NCI-H526 (cell line): Measurements from ENCODE around the gene FAM13A.
"Not testable (repeated sequence)": the region's sequence is repeated elsewhere in the genome, so short reads cannot be mapped to it uniquely, and the experiment has no call there.

ENCODE experiments used
- DNase-seq, 2 experiments: peaks; one replicate each; lab custom pipeline; 2025; lab: John Stamatoyannopoulos, UW

FAM13A gene

GRCh38 chr4:88897752-88898151 is 159.2 kb downstream of the FAM13A start:
- no peak for DNase-seq

- no peak for DNase-seq
Observed at GRCh38 chr4:88897180-88897579, 159.8 kb downstream of the FAM13A start.

- DNase-seq: no peak
Observed at GRCh38 chr4:88893961-88894360, 163.0 kb downstream of the FAM13A start.

- no peak for DNase-seq
Observed at GRCh38 chr4:88892646-88893045, 164.3 kb downstream of the FAM13A start.

GRCh38 chr4:88891636-88892035 is 165.3 kb downstream of the FAM13A start:
- no peak for DNase-seq

GRCh38 chr4:88887409-88887808 is 169.6 kb downstream of the FAM13A start:
- not testable (repeated sequence) for DNase-seq

GRCh38 chr4:88881227-88881569 is 175.8 kb downstream of the FAM13A start:
- no peak for DNase-seq

- DNase-seq: no peak
Observed at GRCh38 chr4:88880501-88881226, 176.3 kb downstream of the FAM13A start.

- no peak for DNase-seq
Observed at GRCh38 chr4:88879991-88880390, 177.0 kb downstream of the FAM13A start.

GRCh38 chr4:88878642-88879041 is 178.3 kb downstream of the FAM13A start:
- no peak for DNase-seq

- no peak for DNase-seq
Observed at GRCh38 chr4:88870428-88870827, 186.6 kb downstream of the FAM13A start.

- no peak for DNase-seq
Observed at GRCh38 chr4:88868510-88868909, 188.5 kb downstream of the FAM13A start.

- DNase-seq: peak; percentile 74 to 75
Observed at GRCh38 chr4:88866862-88867550, 190.0 kb downstream of the FAM13A start.

GRCh38 chr4:88865466-88865865 is 191.5 kb downstream of the FAM13A start:
- no peak for DNase-seq

GRCh38 chr4:88865046-88865445 is 191.9 kb downstream of the FAM13A start:
- no peak for DNase-seq

GRCh38 chr4:88860586-88860985 is 196.4 kb downstream of the FAM13A start:
- DNase-seq: no peak

- DNase-seq: peak; percentile 43 to 58
Observed at GRCh38 chr4:88859191-88859812, 197.7 kb downstream of the FAM13A start.

GRCh38 chr4:88858752-88859151 is 198.2 kb downstream of the FAM13A start:
- peak in 1 of 2 experiments; percentile 26 for DNase-seq

GRCh38 chr4:88857588-88857987 is 199.4 kb downstream of the FAM13A start:
- no peak for DNase-seq

GRCh38 chr4:88854481-88854880 is 202.5 kb downstream of the FAM13A start:
- DNase-seq: no peak

- DNase-seq: not testable (repeated sequence)
Observed at GRCh38 chr4:88853583-88853982, 203.4 kb downstream of the FAM13A start.

GRCh38 chr4:88846206-88846790 is 210.7 kb downstream of the FAM13A start:
- no peak for DNase-seq
